IMR-90 (cell line): Measurements from ENCODE around the gene RHOH. TPM values are rescaled to one million over a fixed set of nuclear protein-coding genes. Genes with fewer than 3 reads are reported as not detected.

Source experiments
- ATAC-seq: fragments of 200-7000 bp; cut with Tn5 transposase; 2 replicates; pipeline ENCODE4 v1.9.1; 2020; ENCODE audit warnings: low read depth, mild to moderate bottlenecking, moderate library complexity
- BruUV-seq: library from RNA; stranded (reverse); fragments of 400-500 nt; replicated peaks from 2 replicates; lab custom pipeline; 2021; lab: Mats Ljungman, UMichigan
- CTCF ChIA-PET: fragments of 300-600 bp; formaldehyde crosslinking; extraction: SDS; loops from one replicate; lab custom pipeline; 2021; ENCODE audit warnings: antibody characterized with exemption; lab: Yijun Ruan, JAX
- POLR2A ChIA-PET: fragments of 300-600 bp; sonication (Branson Sonifier 250); formaldehyde crosslinking; loops from one replicate; lab custom pipeline; 2022; ENCODE audit warnings: antibody characterized with exemption; ENCODE audit not compliant: unreplicated experiment; lab: Charles Lee
- DNase-seq: peaks from one replicate; pipeline ENCODE4 v3.0.0; 2013
- H2AFZ ChIP-seq: replicated peaks from 2 replicates; pipeline ENCODE3; 2013; ENCODE audit warnings: low read length, mild to moderate bottlenecking; ENCODE audit not compliant: poor library complexity
- H2AK5ac ChIP-seq: 2 replicates; pipeline ENCODE4 v1.6.1; 2013; ENCODE audit warnings: low read depth, low read length, inconsistent platforms
- H2AK9ac ChIP-seq: replicated peaks from 2 replicates; pipeline ENCODE3; 2013; ENCODE audit warnings: mild to moderate bottlenecking, low read depth, low read length, moderate library complexity; ENCODE audit not compliant: poor library complexity
- H2BK120ac ChIP-seq: 2 replicates; pipeline ENCODE4 v1.6.1; 2013; ENCODE audit warnings: low read depth, low read length, inconsistent platforms
- H2BK15ac ChIP-seq: 3 replicates; pipeline ENCODE4 v1.6.1; 2013; ENCODE audit warnings: low read depth, low read length, inconsistent platforms
- H2BK20ac ChIP-seq: 2 replicates; pipeline ENCODE4 v1.6.1; 2013; ENCODE audit warnings: low read depth, mild to moderate bottlenecking, inconsistent platforms, low read length, moderate library complexity
- H2BK5ac ChIP-seq: 2 replicates; pipeline ENCODE4 v1.6.1; 2013; ENCODE audit warnings: mild to moderate bottlenecking, low read depth, low read length, inconsistent platforms; ENCODE audit not compliant: poor library complexity, severe bottlenecking
- H3K14ac ChIP-seq: replicated peaks from 2 replicates; pipeline ENCODE4 v1.6.1; 2013; ENCODE audit warnings: low read depth, low read length, inconsistent platforms
- H3K18ac ChIP-seq: 2 replicates; pipeline ENCODE4 v1.6.1; 2013; ENCODE audit warnings: low read depth, low read length, control low read depth
- H3K23ac ChIP-seq: 2 replicates; pipeline ENCODE4 v1.6.1; 2013; ENCODE audit warnings: low read depth, low read length, inconsistent platforms
- H3K27ac ChIP-seq: 2 replicates; pipeline ENCODE4 v1.5.1; 2013; ENCODE audit warnings: mild to moderate bottlenecking, control low read depth, low read length; ENCODE audit not compliant: insufficient read depth
- H3K27me3 ChIP-seq: 2 replicates; pipeline ENCODE4 v1.6.1; 2013; ENCODE audit warnings: low read length; ENCODE audit not compliant: control insufficient read depth, insufficient read depth
- H3K36me3 ChIP-seq: 2 replicates; pipeline ENCODE4 v1.6.1; 2013; ENCODE audit warnings: low read length, mixed read lengths; ENCODE audit not compliant: control insufficient read depth, insufficient read depth
- H3K4ac ChIP-seq: 2 replicates; pipeline ENCODE4 v1.6.1; 2013; ENCODE audit warnings: low read depth, low read length, inconsistent platforms
- H3K4me1 ChIP-seq: 2 replicates; pipeline ENCODE4 v1.6.1; 2013; ENCODE audit warnings: low read length, mixed read lengths; ENCODE audit not compliant: control insufficient read depth, insufficient read depth
- H3K4me2 ChIP-seq: 2 replicates; pipeline ENCODE4 v1.6.1; 2013; ENCODE audit warnings: low read depth, mild to moderate bottlenecking, control low read depth, low read length, moderate library complexity
- H3K4me3 ChIP-seq: 2 replicates; pipeline ENCODE4 v1.5.1; 2013; ENCODE audit warnings: low read depth, mild to moderate bottlenecking, control low read depth, low read length, moderate library complexity; ENCODE audit not compliant: insufficient read depth
- H3K56ac ChIP-seq: 2 replicates; pipeline ENCODE4 v1.6.1; 2013; ENCODE audit warnings: low read length, inconsistent platforms; ENCODE audit not compliant: insufficient read depth; ENCODE audit errors: extremely low read depth
- H3K79me1 ChIP-seq, 2 experiments: 2 replicates each; pipeline ENCODE4 v1.6.1; 2013; ENCODE audit warnings: low read length in 2 of 2, inconsistent platforms in 1 of 2, low read depth in 1 of 2
- H3K9ac ChIP-seq: 2 replicates; pipeline ENCODE4 v1.6.1; 2013; ENCODE audit warnings: low read depth, low read length, control low read depth
- H3K9me1 ChIP-seq: 2 replicates; pipeline ENCODE4 v1.6.1; 2013; ENCODE audit warnings: low read length, inconsistent platforms; ENCODE audit not compliant: insufficient read depth
- H3K9me3 ChIP-seq: 2 replicates; pipeline ENCODE4 v1.6.1; 2013; ENCODE audit warnings: low read length; ENCODE audit not compliant: control insufficient read depth, insufficient read depth
- H4K20me1 ChIP-seq: 2 replicates; pipeline ENCODE4 v1.6.1; 2013; ENCODE audit warnings: low read length, inconsistent platforms; ENCODE audit not compliant: insufficient read depth
- H4K5ac ChIP-seq: 2 replicates; pipeline ENCODE4 v1.6.1; 2013; ENCODE audit warnings: mild to moderate bottlenecking, low read depth, low read length, control low read depth
- H4K8ac ChIP-seq, 2 experiments: 2 replicates each; pipeline ENCODE4 v1.6.1; 2013; ENCODE audit warnings: low read depth in 2 of 2, low read length in 2 of 2, control low read depth in 1 of 2, inconsistent platforms in 1 of 2
- H4K91ac ChIP-seq: 2 replicates; pipeline ENCODE4 v1.6.1; 2013; ENCODE audit warnings: low read depth, low read length, inconsistent platforms; ENCODE audit not compliant: insufficient read depth
- CHD1 ChIP-seq: IDR thresholded peaks from 2 replicates; pipeline ENCODE4 v1.6.1; 2012; ENCODE audit warnings: low read depth, low read length, improper control_type of control experiment
- CTCF ChIP-seq: conservative IDR thresholded peaks from 2 replicates; pipeline ENCODE4 v1.5.1; 2012; ENCODE audit warnings: mild to moderate bottlenecking, low read depth, low read length, improper control_type of control experiment
- FOS ChIP-seq: fragments of 150-350 bp; IDR thresholded peaks from 2 replicates; pipeline ENCODE4 v1.6.1; 2016; ENCODE audit warnings: low read depth, low read length
- MAFK ChIP-seq: IDR thresholded peaks from 2 replicates; pipeline ENCODE4 v1.6.1; 2012; ENCODE audit warnings: low read depth, low read length, improper control_type of control experiment
- MAZ ChIP-seq: IDR thresholded peaks from 2 replicates; pipeline ENCODE4 v1.6.1; 2012; ENCODE audit warnings: low read depth, mild to moderate bottlenecking, low read length, improper control_type of control experiment, moderate library complexity, borderline replicate concordance
- POLR2A ChIP-seq: IDR thresholded peaks from 2 replicates; pipeline ENCODE4 v1.6.1; 2012; ENCODE audit warnings: mild to moderate bottlenecking, low read depth, low read length
- SMC3 ChIP-seq: fragments of 150-350 bp; IDR thresholded peaks from 2 replicates; pipeline ENCODE4 v1.6.1; 2016; ENCODE audit warnings: low read depth, mild to moderate bottlenecking, antibody characterized with exemption, low read length, moderate library complexity
- WGBS, 2 experiments: methylation state at CpG; one replicate each; pipeline versions ENCODE4 v1.1.5 to v1.1.7; 2013; ENCODE audit warnings: missing lambda C conversion rate in 2 of 2; ENCODE audit not compliant: insufficient read length in 1 of 2; ENCODE audit errors: extremely low coverage in 2 of 2; 5-methylcytosine and 5-hydroxymethylcytosine counted together
- dilution Hi-C: fragments of 300-500 bp; cut with HindIII; formaldehyde crosslinking; loops from one replicate; pipeline ENCODE4 v1.14.3; 2018; ENCODE audit warnings: low sequenced_read_pairs; ENCODE audit not compliant: unreplicated experiment
- in situ Hi-C: fragments of 300-500 bp; cut with MboI; formaldehyde crosslinking; loops from 3 replicates; pipeline ENCODE4 v1.14.3; 2019; ENCODE audit warnings: low sequenced_read_pairs, inconsistent platforms, mixed read lengths
- intact Hi-C: fragments of 100-400 bp; cut with micrococcal nuclease; formaldehyde crosslinking; loops from 2 replicates; pipeline ENCODE4 v1.10.0; 2022
- polyA plus RNA-seq, 3 experiments: library from polyadenylated mRNA; depleted of rRNA; stranded (reverse); fragments of >200 nt; gene quantifications; 2 replicates each; pipeline ENCODE4 v1.2.3, GENCODE V29; 2012; ENCODE audit warnings: low replicate concordance in 1 of 3
- total RNA-seq: library from RNA; depleted of rRNA; stranded (reverse); fragments of >200 nt; gene quantifications from 2 replicates; pipeline ENCODE4 v1.2.3, GENCODE V29; 2012
- TF ChIP-seq, protein P1 (sequence below): fragments of 150-350 bp; IDR thresholded peaks from 2 replicates; pipeline ENCODE4 v1.6.1; 2016; ENCODE audit warnings: low read depth, mild to moderate bottlenecking, low read length, moderate library complexity, borderline replicate concordance
- TF ChIP-seq, protein P2 (sequence below): fragments of 150-350 bp; IDR thresholded peaks from 2 replicates; pipeline ENCODE4 v1.6.1; 2017; ENCODE audit warnings: mild to moderate bottlenecking, antibody characterized with exemption, low read length, low read depth

Gene RHOH
- total and polyA plus RNA-seq, 2 of the 4 experiments (the other 2 are of a cell fraction), result not detected

GRCh38 chr4:40295572-40295971, 98.7 kb downstream of the RHOH start:
- Histone ChIP-seq H4K5ac (no peak overlapping the region), H2AK9ac (no peak overlapping the region), H2BK20ac (no peak overlapping the region), H2BK120ac (no peak overlapping the region), H4K20me1 (no peaks in the 10 kb centered on the region), H3K9me1 (no peaks in the 10 kb centered on the region), H3K4ac (no peak overlapping the region), H3K4me1 (no peaks in the 10 kb centered on the region), H3K23ac (no peak overlapping the region), H4K91ac (no peak overlapping the region), H3K9me3 (peaks cover 6% of the 10 kb centered on the region; the same call in 1 of the 2 replicates), H3K27ac (no peak overlapping the region), H3K4me2 (no peak overlapping the region), H4K8ac (no peak overlapping the region), H3K14ac (no peak overlapping the region), H2BK5ac (no peak overlapping the region), H3K27me3 (peaks cover 9% of the 10 kb centered on the region), H2AK5ac (no peak overlapping the region), H3K79me1 (no peaks in the 10 kb centered on the region), H2AFZ (no peak overlapping the region), H3K36me3 (no peaks in the 10 kb centered on the region), H3K56ac (no peak overlapping the region), H3K9ac (no peak overlapping the region), H3K4me3 (no peak overlapping the region), H2BK15ac (no peak overlapping the region), H3K18ac (no peak overlapping the region)
- TF ChIP-seq CHD1, result no peak
- TF ChIP-seq MAFK, result no peak
- TF ChIP-seq, protein P1, sequence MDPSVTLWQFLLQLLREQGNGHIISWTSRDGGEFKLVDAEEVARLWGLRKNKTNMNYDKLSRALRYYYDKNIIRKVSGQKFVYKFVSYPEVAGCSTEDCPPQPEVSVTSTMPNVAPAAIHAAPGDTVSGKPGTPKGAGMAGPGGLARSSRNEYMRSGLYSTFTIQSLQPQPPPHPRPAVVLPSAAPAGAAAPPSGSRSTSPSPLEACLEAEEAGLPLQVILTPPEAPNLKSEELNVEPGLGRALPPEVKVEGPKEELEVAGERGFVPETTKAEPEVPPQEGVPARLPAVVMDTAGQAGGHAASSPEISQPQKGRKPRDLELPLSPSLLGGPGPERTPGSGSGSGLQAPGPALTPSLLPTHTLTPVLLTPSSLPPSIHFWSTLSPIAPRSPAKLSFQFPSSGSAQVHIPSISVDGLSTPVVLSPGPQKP, result no peak
- no peak for TF ChIP-seq POLR2A
- no peak for TF ChIP-seq FOS
- no peak for TF ChIP-seq SMC3
- no peak for TF ChIP-seq CTCF
- TF ChIP-seq, protein P2, sequence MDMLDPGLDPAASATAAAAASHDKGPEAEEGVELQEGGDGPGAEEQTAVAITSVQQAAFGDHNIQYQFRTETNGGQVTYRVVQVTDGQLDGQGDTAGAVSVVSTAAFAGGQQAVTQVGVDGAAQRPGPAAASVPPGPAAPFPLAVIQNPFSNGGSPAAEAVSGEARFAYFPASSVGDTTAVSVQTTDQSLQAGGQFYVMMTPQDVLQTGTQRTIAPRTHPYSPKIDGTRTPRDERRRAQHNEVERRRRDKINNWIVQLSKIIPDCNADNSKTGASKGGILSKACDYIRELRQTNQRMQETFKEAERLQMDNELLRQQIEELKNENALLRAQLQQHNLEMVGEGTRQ, result no peak
- no peak for TF ChIP-seq MAZ
- ChIA-PET POLR2A (no interaction called here), CTCF (no interaction called here)
- dilution Hi-C loops, result no loop called here
- 86% methylated on average over 4 of the region's 4 CpGs; no CpG with 5 or more reads in 1 of the 2 experiments for WGBS, 2 experiments
- DNase-seq (no peak), ATAC-seq (no peak)
- no TSS peak for BruUV-seq
- in situ Hi-C loops, result no loop called here
- intact Hi-C loops, result no loop called here
